Suprapubic skin (tissue), 4 donors: ENCODE data around the gene PIPOX.

Source experiments
- CTCF ChIP-seq, 2 donors: fragments of 200-600 bp in 1 of 2; fragments of 450-650 bp in 1 of 2; sonication (generic) in 1 of 2; IDR thresholded peaks; one replicate each; pipeline ENCODE4 v1.5.1; 2016 to 2019; ENCODE audit warnings: antibody characterized with exemption in 2 of 2, mild to moderate bottlenecking in 1 of 2, moderate library complexity in 1 of 2
- EP300 ChIP-seq: sonication (generic); formaldehyde crosslinking; IDR thresholded peaks from one replicate; pipeline ENCODE4 v1.6.1; 2017; ENCODE audit warnings: antibody characterized with exemption
- POLR2AphosphoS5 ChIP-seq, 3 donors: sonication (generic); formaldehyde crosslinking; IDR thresholded peaks; one replicate each; pipeline ENCODE4 v1.6.1; 2017; ENCODE audit warnings: antibody characterized with exemption in 3 of 3

GRCh38 chr17:29012535-29012934 lies 30.4 kb upstream of the PIPOX start:
- TF ChIP-seq CTCF (IDR thresholded peaks at IDR 0.05) (no peak), POLR2AphosphoS5 (IDR thresholded peaks at IDR 0.05) (no peak), EP300 (no peak)
